KMS-11 (cell line): Measurements from ENCODE around the gene F11R.

Experiments
- H2AFZ ChIP-seq: fragments of 200-600 bp; sonication (generic); 2 replicates; pipeline ENCODE4 v1.6.1; 2016; ENCODE audit warnings: antibody characterized with exemption, mixed run types, low read depth
- H3K27ac ChIP-seq: fragments of 200-600 bp; sonication (generic); 2 replicates; pipeline ENCODE4 v1.6.1; 2016; ENCODE audit warnings: mild to moderate bottlenecking, mixed run types
- H3K27me3 ChIP-seq: fragments of 200-600 bp; sonication (generic); 2 replicates; pipeline ENCODE4 v1.6.1; 2017; ENCODE audit warnings: mild to moderate bottlenecking, low read depth, mixed run types, moderate library complexity; ENCODE audit not compliant: insufficient read depth
- H3K36me3 ChIP-seq: fragments of 200-600 bp; sonication (generic); 2 replicates; pipeline ENCODE4 v1.6.1; 2017; ENCODE audit warnings: mild to moderate bottlenecking, mixed run types; ENCODE audit not compliant: insufficient read depth
- H3K4me1 ChIP-seq: fragments of 200-600 bp; sonication (generic); 2 replicates; pipeline ENCODE4 v1.6.1; 2016; ENCODE audit warnings: mild to moderate bottlenecking, low read depth, mixed run types; ENCODE audit not compliant: poor library complexity, severe bottlenecking
- H3K4me2 ChIP-seq: fragments of 200-600 bp; sonication (generic); 2 replicates; pipeline ENCODE4 v1.7.0; 2016; ENCODE audit warnings: mild to moderate bottlenecking, mixed run types
- H3K4me3 ChIP-seq: fragments of 200-600 bp; sonication (generic); IDR thresholded peaks from 2 replicates; pipeline ENCODE4 v1.6.1; 2017; ENCODE audit warnings: low read depth, low read length, mixed read lengths; ENCODE audit not compliant: insufficient read depth
- H3K79me2 ChIP-seq: fragments of 200-600 bp; sonication (generic); 2 replicates; pipeline ENCODE4 v1.6.1; 2016; ENCODE audit warnings: low read depth, mixed run types; ENCODE audit not compliant: insufficient read depth
- H3K9ac ChIP-seq: fragments of 200-600 bp; sonication (generic); 2 replicates; pipeline ENCODE4 v1.6.1; 2016; ENCODE audit warnings: mild to moderate bottlenecking, mixed run types
- H4K20me1 ChIP-seq: fragments of 200-600 bp; sonication (generic); 2 replicates; pipeline ENCODE4 v1.6.1; 2016; ENCODE audit warnings: mild to moderate bottlenecking, mixed run types; ENCODE audit not compliant: insufficient read depth
- TF ChIP-seq, protein P1 (sequence below): fragments of 200-600 bp; sonication (generic); conservative IDR thresholded peaks from 2 replicates; pipeline ENCODE4 v1.6.1; 2017; ENCODE audit warnings: low read depth, mild to moderate bottlenecking, antibody characterized with exemption, low read length, moderate library complexity, mixed read lengths

The F11R gene

DNA sequence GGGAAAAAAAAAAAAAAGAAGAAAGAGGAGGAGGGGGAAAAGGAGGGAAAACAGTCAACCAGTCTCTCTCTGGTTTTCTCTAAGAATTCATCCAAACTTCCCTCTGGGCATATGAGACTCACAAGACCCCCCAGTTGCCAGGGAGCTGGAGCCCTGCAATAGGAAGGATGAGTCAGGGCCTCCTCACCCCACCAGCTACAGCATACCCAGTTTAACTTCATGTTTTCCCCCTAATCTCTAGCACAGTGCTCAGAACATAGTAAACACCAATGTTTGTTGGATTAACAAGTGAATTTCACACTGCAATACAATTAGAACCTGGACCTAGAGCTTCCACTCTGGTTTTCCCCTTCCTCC, 7.8 kb downstream of the F11R start:
- H3K79me2 ChIP-seq = no peaks in the 10 kb centered on the region
- H3K4me3 ChIP-seq = peak overlapping the region; percentile 99

DNA sequence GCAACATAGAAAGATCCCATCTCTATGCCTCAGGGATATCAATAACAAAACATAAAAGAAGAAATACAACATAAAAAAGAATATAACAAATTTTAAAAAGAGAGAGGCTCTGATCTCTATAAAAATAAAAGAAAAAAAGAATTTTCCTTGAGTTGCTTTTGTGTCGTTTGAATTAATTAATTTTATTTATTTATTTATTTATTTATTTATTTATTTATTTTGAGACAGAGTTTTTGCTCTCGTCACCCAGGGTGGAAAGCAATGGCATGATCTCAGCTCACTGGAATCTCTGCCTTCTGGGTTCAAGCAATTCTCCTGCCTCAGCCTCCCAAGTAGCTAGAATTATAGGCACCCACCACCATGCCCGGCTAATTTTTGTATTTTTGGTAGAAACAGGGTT, 8.5 kb downstream of the F11R start:
- H4K20me1 ChIP-seq = no peaks in the 10 kb centered on the region
- no peak overlapping the region for H3K9ac ChIP-seq
- H3K4me1 ChIP-seq = peaks cover 27% of the 10 kb centered on the region
- TF ChIP-seq, protein P1, sequence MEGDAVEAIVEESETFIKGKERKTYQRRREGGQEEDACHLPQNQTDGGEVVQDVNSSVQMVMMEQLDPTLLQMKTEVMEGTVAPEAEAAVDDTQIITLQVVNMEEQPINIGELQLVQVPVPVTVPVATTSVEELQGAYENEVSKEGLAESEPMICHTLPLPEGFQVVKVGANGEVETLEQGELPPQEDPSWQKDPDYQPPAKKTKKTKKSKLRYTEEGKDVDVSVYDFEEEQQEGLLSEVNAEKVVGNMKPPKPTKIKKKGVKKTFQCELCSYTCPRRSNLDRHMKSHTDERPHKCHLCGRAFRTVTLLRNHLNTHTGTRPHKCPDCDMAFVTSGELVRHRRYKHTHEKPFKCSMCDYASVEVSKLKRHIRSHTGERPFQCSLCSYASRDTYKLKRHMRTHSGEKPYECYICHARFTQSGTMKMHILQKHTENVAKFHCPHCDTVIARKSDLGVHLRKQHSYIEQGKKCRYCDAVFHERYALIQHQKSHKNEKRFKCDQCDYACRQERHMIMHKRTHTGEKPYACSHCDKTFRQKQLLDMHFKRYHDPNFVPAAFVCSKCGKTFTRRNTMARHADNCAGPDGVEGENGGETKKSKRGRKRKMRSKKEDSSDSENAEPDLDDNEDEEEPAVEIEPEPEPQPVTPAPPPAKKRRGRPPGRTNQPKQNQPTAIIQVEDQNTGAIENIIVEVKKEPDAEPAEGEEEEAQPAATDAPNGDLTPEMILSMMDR = no peak; the same call in 1 of the 2 replicates
- H2AFZ ChIP-seq = no peak overlapping the region
- H3K27ac ChIP-seq = peak overlapping the region; percentile 77; the same call in 1 of the 2 replicates
- no peak overlapping the region for H3K4me3 ChIP-seq
- no peaks in the 10 kb centered on the region for H3K27me3 ChIP-seq
- H3K4me2 ChIP-seq = peak overlapping the region; percentile 97
- no peaks in the 10 kb centered on the region for H3K79me2 ChIP-seq
- no peaks in the 10 kb centered on the region for H3K36me3 ChIP-seq

More for the DNA sequence above, 7.8 kb downstream of the F11R start:
- Histone ChIP-seq H3K36me3 (no peaks in the 10 kb centered on the region), H4K20me1 (no peaks in the 10 kb centered on the region), H3K27ac (peak overlapping the region; percentile 77), H3K4me2 (peak overlapping the region; percentile 97), H3K27me3 (no peaks in the 10 kb centered on the region), H2AFZ (peak overlapping the region; percentile 79), H3K4me1 (peaks cover 27% of the 10 kb centered on the region), H3K9ac (peak overlapping the region; percentile 51)
- TF ChIP-seq, protein P1 = no peak

DNA sequence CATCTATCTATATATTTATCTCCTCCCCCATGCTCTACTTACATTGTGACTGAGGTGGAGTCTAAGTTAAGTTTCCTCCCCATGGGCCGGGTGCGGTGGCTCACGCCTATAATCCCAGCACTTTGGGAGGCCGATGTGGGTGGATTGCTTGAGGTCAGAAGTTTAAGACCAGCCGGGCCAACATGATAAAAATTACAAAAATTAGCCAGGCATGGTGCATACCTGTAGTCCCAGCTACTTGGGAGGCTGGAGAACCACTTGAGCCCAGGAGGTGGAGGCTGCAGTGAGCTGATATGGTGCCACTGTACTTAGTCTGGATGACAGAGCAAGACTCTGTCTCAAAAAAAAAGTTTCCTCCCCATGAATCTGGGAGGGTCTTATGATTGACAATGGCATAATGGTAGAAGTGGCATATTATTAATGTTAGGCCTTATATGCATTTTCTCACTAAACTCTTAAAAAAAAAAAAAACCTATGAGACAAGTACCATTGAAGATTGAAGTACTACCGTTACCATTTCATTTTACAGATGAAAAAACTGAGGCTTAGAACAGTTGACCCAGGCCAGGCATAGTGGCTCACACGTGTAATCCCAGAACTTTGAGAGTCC, 11.2 kb downstream of the F11R start:
- Histone ChIP-seq H3K79me2 (no peaks in the 10 kb centered on the region), H3K9ac (no peak overlapping the region), H3K36me3 (no peaks in the 10 kb centered on the region), H3K4me1 (peaks cover 27% of the 10 kb centered on the region), H3K27me3 (no peaks in the 10 kb centered on the region), H3K4me3 (no peak overlapping the region), H3K27ac (no peak overlapping the region), H3K4me2 (no peak overlapping the region), H2AFZ (no peak overlapping the region), H4K20me1 (no peaks in the 10 kb centered on the region)
- TF ChIP-seq, protein P1 = no peak

DNA sequence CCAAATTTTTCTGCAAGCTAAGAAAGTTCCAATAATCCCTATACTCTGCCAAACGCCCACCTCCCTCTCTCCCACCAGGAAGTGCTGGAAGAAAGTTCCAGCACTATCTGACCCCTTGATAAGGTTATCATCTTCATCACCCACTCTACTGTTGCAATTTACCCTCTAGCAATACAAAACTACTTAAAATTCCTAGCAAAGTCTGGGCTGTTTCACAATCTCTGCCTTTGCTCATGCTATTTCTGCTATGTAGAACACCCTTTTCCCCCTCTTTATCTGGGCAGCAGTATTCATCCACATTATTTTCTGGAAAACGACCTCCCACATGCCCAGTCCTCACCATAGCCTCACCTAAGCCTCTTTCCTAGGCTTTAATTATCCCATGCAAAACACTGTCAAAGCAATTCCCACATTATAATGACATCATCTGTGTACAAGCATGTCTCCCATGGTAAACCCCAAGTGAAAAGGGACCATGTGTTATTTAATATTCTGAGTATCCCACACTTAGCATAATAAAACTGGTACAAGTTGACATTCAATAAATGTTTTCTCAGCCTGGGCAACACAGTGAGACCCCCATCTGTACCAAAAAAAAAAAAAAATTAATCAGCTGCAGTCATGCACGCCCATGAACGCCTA, 12.0 kb downstream of the F11R start:
- Histone ChIP-seq H4K20me1 (no peaks in the 10 kb centered on the region), H3K4me1 (peaks cover 20% of the 10 kb centered on the region), H3K79me2 (no peaks in the 10 kb centered on the region), H3K9ac (no peak overlapping the region), H3K4me3 (no peak overlapping the region), H3K4me2 (no peak overlapping the region), H3K36me3 (no peaks in the 10 kb centered on the region), H2AFZ (no peak overlapping the region), H3K27ac (no peak overlapping the region), H3K27me3 (no peaks in the 10 kb centered on the region)
- TF ChIP-seq, protein P1 = no peak
